Heart right ventricle (tissue), 16 donors: ENCODE measurements around the gene CXCL14. TPM values are rescaled to one million over a fixed set of nuclear protein-coding genes. Genes with fewer than 3 reads are reported as not detected.

Source experiments
- ATAC-seq, 8 donors: fragments of 200-7000 bp; cut with Tn5 transposase; one replicate each; pipeline ENCODE4 v1.9.1; 2020; ENCODE audit warnings: mild to moderate bottlenecking in 8 of 8, moderate library complexity in 8 of 8, moderate number of reproducible peaks in 1 of 8
- DNase-seq, 2 donors: peaks; one replicate each; pipeline ENCODE4 v3.0.0-alpha.2; 2020
- H3K27ac ChIP-seq, 10 donors: fragments of 200-600 bp; sonication (generic) in 2 of 10; one replicate each; pipeline versions ENCODE4 v1.5.0 to v1.8.0; 2020 to 2022; ENCODE audit warnings: mild to moderate bottlenecking in 3 of 10
- H3K27me3 ChIP-seq, 7 donors: fragments of 200-600 bp; one replicate each; pipeline ENCODE4 v1.8.0; 2021 to 2022; ENCODE audit warnings: mild to moderate bottlenecking in 2 of 7
- H3K36me3 ChIP-seq, 9 donors: fragments of 200-600 bp; sonication (generic) in 1 of 9; one replicate each; pipeline versions ENCODE4 v1.5.0 to v1.8.0; 2020 to 2022; ENCODE audit warnings: mild to moderate bottlenecking in 2 of 9
- H3K4me1 ChIP-seq, 9 donors: fragments of 200-600 bp; sonication (generic) in 1 of 9; one replicate each; pipeline versions ENCODE4 v1.5.0 to v1.8.0; 2020 to 2022; ENCODE audit warnings: mild to moderate bottlenecking in 4 of 9
- H3K4me3 ChIP-seq, 10 donors: fragments of 200-600 bp; sonication (generic) in 2 of 10; one replicate each; pipeline versions ENCODE4 v1.5.0 to v1.8.0; 2020 to 2022; ENCODE audit warnings: mild to moderate bottlenecking in 7 of 10, moderate library complexity in 2 of 10
- H3K9me3 ChIP-seq, 11 donors: fragments of 200-600 bp in 10 of 11; sonication (generic) in 2 of 11; one replicate each; pipeline versions ENCODE4 v1.5.0 to v1.8.0; 2013 to 2022; ENCODE audit warnings: mild to moderate bottlenecking in 2 of 11, control low read depth in 1 of 11, moderate library complexity in 1 of 11
- WGBS, 2 donors: extraction: QIAGEN DNeasy Blood & Tissue Kit; methylation state at CpG; one replicate each; pipeline ENCODE4 v1.1.7; 2013; ENCODE audit warnings: inconsistent platforms in 1 of 2; 5-methylcytosine and 5-hydroxymethylcytosine counted together
- intact Hi-C, 10 donors: fragments of 100-400 bp; cut with DNase I; formaldehyde crosslinking; loops; one replicate each; pipeline versions ENCODE4 v1.11.1 to v1.14.2; 2022
- polyA plus RNA-seq, 2 donors: library from polyadenylated mRNA; stranded (reverse); fragments of 200-250 nt; gene quantifications; one replicate each; pipeline ENCODE4 v1.2.3, GENCODE V29; 2013
- total RNA-seq, 10 donors: library from RNA; stranded (reverse); fragmentation: NEBNext Ultra II Directional in 3 of 10; extraction: Animal tissue kit (Norgen Biotek cat#: 25700) in 3 of 10; gene quantifications; one replicate each; pipeline versions ENCODE4 v1.2.1 to v1.2.4, GENCODE V29; 2021 to 2023
- TF ChIP-seq, protein P1 (sequence below), 9 donors: fragments of 200-600 bp; sonication (generic) in 2 of 9; IDR thresholded peaks; one replicate each; pipeline versions ENCODE4 v1.5.0 to v1.8.0; 2021 to 2022; ENCODE audit warnings: antibody characterized with exemption in 9 of 9, mild to moderate bottlenecking in 5 of 9, moderate library complexity in 1 of 9
- donor health status: Arrhythmogenic right ventricular cardiomyopathy.
- donor health status: ischemic (EF 13 %, LVEDD 7.1; RV severe dilation, severe dysfunction).
- donor health status: healthy with polysubstance abuse.
- donor health status: DM: no; HTN: yes; CAD: no.
- donor health status: DM: no; HTN: no; CAD: no.
- donor health status: ischemic (EF 25% LVEDD 6.9; RV normal size, moderate dysfunction).
- donor health status: ischemic (EF 25% LVEDD 5.7; RV mildly dilated, moderate dysfunction).
- donor health status: healthy.
- donor health status: DM: yes; HTN: yes; CAD: no.
- donor health status: Ischemic cardiomyopathy.
- donor health status: ischemic (EF 35%, LVEDD 5.7; RV mildly dilated, moderate dysfunction).
- donor health status: nonischemic (EF 11% LVEDD 7.7; RV severe dilation, severe dysfunction).
- donor health status: DM: yes; HTN: yes; CAD: no.
- donor health status: PGD.
- donor health status: ischemic (EF 29% LVEDD 5.4; RV normal size, mild dysfunction).
- donor health status: nonischemic (EF 23%, LVEDD 6.1; RV moderate dilation, normal function).

The CXCL14 gene
- total and polyA plus RNA-seq, 12 donors, result 0.28 to 2.2 (median 0.51) TPM

DNA sequence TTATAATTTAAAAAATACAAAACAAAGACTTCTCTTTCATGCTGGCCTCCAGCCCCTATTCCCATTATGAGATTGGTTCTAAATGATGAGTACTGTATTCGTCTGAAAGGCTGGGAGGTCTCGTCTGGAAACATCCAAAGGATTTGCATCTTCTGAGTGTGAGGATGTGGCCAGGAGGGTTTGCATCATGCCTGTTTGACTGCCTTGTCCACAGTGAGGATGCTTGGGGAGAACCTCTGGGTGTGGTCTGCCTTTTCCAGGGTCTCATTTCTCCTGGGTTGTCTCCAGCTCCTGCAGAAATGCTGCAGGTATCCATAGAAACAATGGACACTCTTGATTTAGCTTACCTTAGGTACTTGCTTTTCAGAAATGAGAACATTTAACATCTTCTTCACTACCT is 26.4 kb upstream of the CXCL14 start:
- TF ChIP-seq, protein P1, sequence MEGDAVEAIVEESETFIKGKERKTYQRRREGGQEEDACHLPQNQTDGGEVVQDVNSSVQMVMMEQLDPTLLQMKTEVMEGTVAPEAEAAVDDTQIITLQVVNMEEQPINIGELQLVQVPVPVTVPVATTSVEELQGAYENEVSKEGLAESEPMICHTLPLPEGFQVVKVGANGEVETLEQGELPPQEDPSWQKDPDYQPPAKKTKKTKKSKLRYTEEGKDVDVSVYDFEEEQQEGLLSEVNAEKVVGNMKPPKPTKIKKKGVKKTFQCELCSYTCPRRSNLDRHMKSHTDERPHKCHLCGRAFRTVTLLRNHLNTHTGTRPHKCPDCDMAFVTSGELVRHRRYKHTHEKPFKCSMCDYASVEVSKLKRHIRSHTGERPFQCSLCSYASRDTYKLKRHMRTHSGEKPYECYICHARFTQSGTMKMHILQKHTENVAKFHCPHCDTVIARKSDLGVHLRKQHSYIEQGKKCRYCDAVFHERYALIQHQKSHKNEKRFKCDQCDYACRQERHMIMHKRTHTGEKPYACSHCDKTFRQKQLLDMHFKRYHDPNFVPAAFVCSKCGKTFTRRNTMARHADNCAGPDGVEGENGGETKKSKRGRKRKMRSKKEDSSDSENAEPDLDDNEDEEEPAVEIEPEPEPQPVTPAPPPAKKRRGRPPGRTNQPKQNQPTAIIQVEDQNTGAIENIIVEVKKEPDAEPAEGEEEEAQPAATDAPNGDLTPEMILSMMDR (IDR thresholded peaks at IDR 0.05), result no peak
- Histone ChIP-seq H3K27me3 (peaks cover 0 to 35% (median 8%) of the 10 kb centered on the region in 7 donors), H3K27ac (no peak overlapping the region), H3K9me3 (no peaks in the 10 kb centered on the region), H3K4me1 (no peaks in the 10 kb centered on the region), H3K36me3 (no peaks in the 10 kb centered on the region), H3K4me3 (no peak overlapping the region)
- DNase-seq, result no peak
- intact Hi-C loops, result no loop called here
- ATAC-seq, result no peak
- 69 to 77% methylated on average over 2 of the region's 2 CpGs for WGBS, 2 donors

DNA sequence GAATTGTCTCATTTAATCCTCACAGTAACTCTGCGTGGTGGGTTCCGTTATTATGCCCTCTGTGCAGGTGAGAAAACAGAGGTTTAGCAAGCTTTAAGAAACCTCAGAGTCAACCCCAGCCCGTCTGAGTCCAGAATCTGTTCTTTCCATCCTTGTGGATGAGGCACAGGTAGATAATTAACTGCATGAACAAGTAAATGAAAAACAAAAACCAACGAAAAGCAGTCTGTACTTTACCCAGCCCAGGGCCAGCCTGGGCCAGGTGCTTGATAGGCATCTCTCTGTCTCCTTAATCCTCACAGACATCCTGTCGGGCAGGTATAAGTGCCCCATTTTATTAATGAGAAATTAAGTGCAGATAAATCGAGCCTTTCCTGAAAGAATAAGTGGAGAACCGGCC is 25.3 kb upstream of the CXCL14 start:
- Histone ChIP-seq H3K27me3 (peaks cover 0 to 25% (median 8%) of the 10 kb centered on the region in 7 donors), H3K9me3 (no peaks in the 10 kb centered on the region), H3K36me3 (no peaks in the 10 kb centered on the region), H3K4me3 (no peak overlapping the region), H3K27ac (no peak overlapping the region), H3K4me1 (no peaks in the 10 kb centered on the region)
- intact Hi-C loops, result no loop called here
- ATAC-seq (no peak), DNase-seq (no peak)
- TF ChIP-seq, protein P1 (IDR thresholded peaks at IDR 0.05), result no peak
- WGBS, 2 donors, result 79 to 84% methylated on average over 7 of the region's 7 CpGs

DNA sequence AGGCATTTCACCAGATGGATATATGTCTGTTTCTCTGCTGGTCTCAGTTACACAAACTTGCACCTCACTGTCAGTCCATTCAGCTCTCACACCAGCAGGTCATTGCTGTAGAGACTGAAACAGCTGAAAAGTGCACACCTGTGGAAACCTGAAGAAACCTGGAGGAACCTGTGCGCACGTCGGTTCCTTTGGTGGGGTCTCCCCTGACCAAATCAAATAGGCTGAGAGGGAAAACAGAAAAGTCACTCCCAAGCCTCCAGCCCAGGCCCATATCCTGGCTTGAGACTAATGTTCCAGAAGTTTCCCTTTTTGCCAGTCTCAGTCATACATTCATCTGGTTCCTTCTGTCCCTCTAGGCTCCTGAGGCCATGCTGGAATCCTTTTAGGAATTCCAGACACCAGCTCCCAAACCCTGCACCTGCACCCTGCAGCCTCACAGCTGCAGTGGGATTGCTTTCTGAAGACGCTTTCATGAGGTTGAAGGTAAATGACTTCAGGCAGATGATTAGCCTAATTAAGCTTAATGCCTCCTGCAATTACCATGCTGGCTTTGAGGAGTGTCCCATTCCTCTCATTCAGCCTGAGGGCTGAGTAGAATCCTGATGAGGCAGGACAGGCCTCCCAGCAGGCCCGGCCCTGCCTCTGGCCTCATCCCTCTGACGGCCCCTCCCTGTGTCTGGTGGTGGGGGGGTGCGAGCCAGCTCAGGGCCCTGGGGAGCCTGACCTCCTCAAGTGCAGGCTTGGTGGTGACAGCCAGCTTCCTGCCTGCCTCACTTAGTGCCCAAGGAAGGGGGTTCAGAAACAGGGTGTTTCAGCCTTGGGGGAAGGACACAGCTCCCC is 24.3 kb upstream of the CXCL14 start:
- Histone ChIP-seq H3K36me3 (no peaks in the 10 kb centered on the region), H3K9me3 (no peaks in the 10 kb centered on the region), H3K4me1 (no peaks in the 10 kb centered on the region), H3K4me3 (no peak overlapping the region), H3K27ac (no peak overlapping the region), H3K27me3 (peaks cover 0 to 17% (median 5%) of the 10 kb centered on the region in 7 donors)
- intact Hi-C loops, result no loop called here
- TF ChIP-seq, protein P1 (IDR thresholded peaks at IDR 0.05), result no peak
- peak in 2 of 8 donors; percentile 25 to 28 for ATAC-seq
- 70 to 71% methylated on average over 7 of the region's 7 CpGs for WGBS, 2 donors
- no peak for DNase-seq

DNA sequence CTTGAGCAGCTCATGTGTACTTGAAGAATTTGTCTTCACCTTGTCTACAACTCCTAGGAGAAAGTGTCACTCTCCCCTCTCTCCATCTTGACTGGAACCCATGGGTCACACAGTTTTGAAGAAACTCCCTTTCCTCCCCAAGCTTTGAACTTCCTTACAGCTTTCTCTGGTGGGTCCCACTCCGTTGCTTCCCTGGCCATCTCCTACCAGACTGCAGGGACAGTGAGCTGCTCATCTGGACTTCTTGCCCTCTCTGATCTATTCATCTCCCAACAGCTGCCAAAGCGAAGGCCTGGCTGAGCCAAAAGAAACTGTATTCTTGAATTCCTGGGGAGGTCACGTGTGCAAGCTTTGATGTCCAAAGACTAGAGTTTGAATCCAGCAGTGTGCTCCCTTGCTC is 22.7 kb upstream of the CXCL14 start:
- 78 to 85% methylated on average over 3 of the region's 3 CpGs for WGBS, 2 donors
- Histone ChIP-seq H3K4me1 (no peaks in the 10 kb centered on the region), H3K27ac (no peak overlapping the region), H3K4me3 (no peak overlapping the region), H3K36me3 (no peaks in the 10 kb centered on the region), H3K9me3 (no peaks in the 10 kb centered on the region), H3K27me3 (peaks cover 0 to 23% (median 4%) of the 10 kb centered on the region in 7 donors)
- TF ChIP-seq, protein P1 (IDR thresholded peaks at IDR 0.05), result no peak
- ATAC-seq (no peak), DNase-seq (no peak)
- intact Hi-C loops, result no loop called here
